Esophagus mucosa (tissue), 1 donor: ENCODE measurements around the gene SREK1IP1. TPM values are rescaled to one million over a fixed set of nuclear protein-coding genes. Genes with fewer than 3 reads are reported as not detected.

Experiments
- ATAC-seq: fragments of 200-7000 bp; cut with Tn5 transposase; one replicate; pipeline ENCODE4 v1.9.1; 2020
- total RNA-seq: library from RNA; stranded (reverse); gene quantifications from one replicate; pipeline ENCODE4 v1.2.4, GENCODE V29; 2023
- donor health status: DM: yes; HTN: yes; CAD: no.

Gene SREK1IP1
- 33.5 TPM for total RNA-seq

DNA sequence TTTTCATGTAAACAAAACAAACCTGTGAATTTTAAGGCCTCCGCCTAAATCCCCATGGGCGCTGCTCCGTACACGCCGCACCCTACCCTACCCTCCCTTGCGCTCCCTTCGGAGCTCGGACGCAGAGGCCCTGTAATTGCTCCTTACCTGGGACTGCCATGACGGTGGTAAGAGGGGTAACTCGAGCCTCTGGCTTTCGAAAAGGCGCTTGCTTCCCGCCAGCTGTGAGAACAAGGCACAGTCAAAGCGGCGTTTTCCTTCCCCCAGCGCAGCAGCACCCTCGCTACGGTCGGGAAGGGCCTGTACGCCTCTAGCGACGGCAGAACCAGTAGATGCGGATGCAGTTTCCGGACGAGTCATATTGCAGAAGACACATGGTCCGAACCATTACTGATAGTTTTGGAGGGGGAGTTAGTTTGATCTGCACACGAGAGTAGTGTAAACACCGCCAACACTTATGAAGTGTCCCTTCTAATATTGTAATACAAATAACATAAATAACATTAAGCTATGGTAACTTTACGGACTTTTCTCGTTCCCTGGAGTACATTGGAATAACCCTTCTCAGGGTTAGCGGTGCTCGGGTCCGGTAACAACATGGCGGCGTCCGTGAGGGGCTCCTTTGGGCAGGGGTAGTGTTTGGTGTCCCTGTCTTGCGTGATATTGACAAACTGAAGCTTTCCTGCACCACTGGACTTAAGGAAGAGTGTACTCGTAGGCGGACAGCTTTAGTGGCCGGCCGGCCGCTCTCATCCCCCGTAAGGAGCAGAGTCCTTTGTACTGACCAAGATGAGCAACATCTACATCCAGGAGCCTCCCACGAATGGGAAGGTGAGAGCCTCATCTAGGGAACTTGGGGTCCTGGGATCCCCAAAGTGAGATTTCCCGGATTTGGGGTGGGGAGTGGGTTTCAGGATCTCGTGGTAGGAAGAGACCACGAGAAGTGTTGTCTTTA lies at the start of gene SREK1IP1, which contains the start of gene CWC27:
SREK1IP1 (minus strand) TSS at position 334 of the 955 bp plus-strand sequence; CDS start at position 160, 174 bp downstream.
CWC27 (plus strand) TSS at position 573 of the 955 bp plus-strand sequence; CDS start at position 790, 217 bp downstream.
- ATAC-seq = peak; percentile 90

DNA sequence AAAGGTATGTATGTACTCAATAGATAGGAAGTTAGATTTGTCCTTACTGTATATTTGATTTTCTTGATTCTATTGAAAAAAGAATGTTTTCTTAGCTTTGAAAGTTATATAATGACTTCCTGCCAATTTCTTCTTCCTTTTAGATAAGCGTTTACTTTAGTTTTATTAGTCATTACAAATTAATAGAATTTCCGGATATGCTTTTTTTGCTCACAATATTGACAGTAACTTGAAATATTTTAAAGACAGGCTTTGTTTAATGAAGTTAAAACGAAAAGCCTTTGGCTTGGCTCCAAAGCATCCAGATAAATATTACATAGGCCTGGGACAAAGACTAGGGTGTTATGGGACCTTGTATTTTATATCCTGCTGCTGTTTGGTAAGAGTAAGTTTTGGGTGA lies 49.8 kb upstream of the SREK1IP1 start:
- ATAC-seq = no peak

DNA sequence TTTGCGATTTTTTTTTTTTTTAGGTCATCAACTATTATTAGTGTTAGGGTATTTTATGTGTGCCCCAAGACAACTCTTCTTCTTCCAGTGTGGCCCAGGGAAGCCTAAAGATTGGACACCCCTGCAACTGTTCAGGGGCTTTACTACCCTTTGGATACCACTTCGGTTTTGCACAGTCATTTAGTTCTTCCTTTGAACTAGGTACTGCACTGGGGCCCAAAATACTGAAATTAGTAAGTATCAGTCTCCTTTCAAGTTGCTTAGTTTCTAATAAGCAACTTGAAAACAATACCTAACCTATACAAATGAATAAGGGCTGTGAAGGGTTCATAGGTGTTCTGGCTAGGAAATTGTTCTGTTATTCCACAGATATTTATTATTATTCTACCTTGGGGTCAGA lies 45.6 kb upstream of the SREK1IP1 start:
- no peak for ATAC-seq

DNA sequence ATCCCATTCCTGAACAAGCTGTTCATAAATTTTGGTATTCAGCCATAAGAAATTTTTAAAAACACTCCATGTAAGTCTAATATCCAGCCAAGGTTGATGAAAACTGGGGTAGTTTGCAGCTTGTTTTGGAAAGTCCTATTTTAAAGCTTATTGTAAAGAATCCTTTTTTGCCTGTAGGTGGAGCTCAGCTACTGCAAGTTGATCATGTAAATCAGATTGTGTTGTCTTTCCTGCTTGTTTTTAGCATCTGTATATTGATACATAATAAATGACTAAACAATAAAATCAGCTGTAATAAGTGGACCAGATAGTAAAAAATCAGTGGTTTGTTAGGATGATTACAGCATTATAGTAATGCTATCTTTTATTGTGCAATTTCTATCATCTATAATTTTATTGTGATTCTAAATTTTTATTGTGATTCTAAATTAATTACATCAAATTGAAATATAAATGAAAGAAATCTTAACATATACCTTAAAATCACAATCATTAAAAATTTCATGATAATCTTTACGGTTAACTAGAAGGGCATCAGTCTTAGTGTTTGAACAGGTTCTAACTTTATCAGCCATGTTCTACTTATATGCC lies 42.7 kb upstream of the SREK1IP1 start:
- ATAC-seq = peak; percentile 39

DNA sequence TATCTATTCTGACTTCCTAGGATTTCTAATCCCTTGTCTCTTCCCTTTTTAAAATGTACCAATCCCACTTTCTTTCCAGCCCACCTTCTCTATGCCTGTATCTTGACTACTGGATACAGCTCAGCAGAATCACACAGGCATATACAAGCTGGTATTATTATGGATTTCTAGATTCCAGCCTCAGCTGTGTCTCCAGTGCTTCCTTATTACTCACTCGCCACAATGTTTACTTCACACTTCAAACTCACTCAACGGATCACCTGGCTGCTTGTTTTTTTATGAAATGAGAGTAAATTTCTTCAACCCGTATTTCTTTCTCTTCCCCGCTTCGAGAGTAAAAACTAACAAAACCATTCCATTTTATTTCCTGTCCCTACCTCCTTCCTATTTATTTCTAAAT lies 39.0 kb upstream of the SREK1IP1 start:
- ATAC-seq = no peak

DNA sequence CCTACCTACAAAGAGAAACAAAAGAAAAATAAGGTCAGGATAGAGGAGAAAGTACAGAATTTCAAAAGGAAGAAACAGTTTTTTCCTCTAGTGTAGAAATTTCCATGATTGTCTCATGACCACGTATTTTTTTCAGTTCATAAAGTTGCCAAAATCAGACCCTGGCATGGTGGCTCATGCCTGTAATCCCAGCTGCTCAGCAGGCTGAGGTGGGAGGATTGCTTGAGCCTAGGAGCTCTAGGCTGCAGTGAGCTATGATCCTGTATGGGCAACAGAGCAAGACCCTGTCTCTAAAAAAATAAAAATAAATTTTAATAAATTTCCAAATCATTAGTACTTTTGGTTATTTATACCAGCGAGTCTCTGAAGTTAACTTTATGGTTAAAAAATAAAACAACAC lies 38.0 kb upstream of the SREK1IP1 start:
- no peak for ATAC-seq

DNA sequence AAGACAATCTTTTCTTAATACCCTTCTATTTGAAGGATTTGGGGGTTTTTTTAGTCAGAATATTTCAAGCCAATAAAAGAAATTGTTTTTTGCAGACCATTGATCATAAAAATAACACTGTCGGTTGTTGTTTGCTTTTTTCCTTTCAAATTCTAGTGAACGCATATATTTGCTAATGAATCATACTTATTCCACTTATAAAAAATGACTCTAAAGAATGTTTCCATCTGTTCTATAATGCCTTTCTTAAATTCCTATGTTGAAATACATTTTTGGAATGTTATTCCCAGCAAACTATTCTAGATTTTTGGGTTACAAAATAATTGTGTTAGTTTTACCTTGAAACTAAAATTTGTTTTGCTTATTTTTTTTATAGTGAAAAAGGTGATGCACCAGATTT lies 32.4 kb upstream of the SREK1IP1 start:
- ATAC-seq = no peak

DNA sequence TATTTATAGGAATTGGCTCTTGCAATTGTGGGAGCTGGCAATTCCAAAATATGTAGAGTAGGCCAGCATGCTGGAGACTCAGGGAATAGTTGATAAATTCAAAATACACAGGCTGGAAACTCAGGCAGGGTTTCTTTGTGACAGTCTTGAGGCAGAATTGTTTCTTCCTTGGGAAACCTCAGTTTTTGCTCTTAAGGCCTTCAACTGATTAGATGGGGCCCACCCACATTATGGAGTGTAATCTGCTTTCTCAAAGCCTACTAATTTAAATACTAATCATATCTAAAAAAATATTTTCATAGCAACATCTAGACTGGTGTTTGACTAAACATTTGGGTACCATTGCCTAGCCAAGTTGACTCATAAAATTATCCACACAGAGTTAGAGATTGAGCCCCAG lies 27.8 kb upstream of the SREK1IP1 start:
- no peak for ATAC-seq

DNA sequence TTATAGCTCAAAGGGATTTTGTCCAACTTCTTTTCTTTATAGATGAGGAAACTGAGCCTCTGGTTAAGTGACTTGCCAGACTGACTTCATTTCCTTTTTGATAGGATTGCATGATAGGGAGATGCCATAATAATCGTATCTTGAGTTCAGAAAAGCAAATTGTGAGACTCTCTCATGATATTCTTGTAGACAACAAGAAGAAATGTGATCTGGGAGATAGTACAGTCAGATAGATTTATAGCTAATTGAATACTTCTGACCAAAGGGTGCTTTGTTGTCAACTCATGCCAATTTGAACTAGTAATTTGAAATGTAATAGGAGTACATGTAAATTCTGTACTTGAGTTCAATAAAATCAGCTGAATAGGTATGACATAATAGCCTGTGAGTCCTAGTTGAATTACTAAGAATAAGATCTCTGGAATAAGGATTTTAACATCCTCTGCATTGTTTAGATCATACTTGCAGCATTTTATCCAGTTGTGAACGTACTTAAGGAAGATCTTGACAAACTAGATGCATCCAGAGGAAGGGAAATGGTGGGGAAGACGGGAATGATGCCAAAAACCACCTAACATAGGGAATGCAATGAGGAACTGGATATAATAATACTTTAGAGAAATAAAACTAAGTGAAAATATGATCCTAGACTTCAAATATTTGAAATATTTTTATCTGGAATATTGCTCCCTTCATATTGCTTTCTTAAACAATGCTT lies 25.7 kb upstream of the SREK1IP1 start:
- ATAC-seq = no peak

DNA sequence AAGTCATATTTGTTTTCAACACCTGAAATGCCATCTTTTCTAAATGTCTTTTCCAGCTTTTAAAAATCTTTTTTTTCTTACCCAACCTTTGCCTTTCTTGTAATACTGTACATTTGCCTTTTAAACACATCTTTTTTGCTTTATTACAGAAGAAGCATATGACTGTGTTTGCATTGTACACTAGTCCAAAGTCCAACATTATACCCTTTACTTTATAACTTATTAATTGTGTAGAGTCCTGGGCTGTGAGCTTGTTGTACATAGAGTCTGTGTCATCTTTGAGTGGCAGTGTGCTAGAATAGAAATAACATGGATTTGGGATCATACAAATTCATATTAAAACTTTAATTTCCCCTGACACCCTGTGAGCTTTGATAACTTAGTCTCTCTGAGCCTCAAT lies 24.0 kb upstream of the SREK1IP1 start:
- ATAC-seq = no peak

DNA sequence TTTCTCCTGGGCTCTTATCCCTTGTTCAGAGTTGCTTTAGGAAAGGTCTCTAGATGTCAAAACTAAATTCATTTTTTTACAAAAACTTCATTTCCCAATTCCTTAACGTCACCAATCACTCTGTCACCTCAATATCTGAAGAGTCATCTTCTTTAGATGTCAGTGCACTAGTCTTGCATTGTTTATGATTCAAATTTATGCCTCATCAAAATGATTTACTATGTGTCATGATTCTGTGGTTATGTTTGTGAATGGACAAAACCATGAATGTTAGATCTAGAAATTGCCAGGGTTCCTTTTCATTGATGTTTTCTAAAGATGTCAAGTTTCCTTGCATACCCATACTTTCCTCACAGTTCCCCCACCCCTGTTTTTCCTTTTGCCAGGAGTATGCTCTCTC lies 21.7 kb upstream of the SREK1IP1 start:
- ATAC-seq = no peak

DNA sequence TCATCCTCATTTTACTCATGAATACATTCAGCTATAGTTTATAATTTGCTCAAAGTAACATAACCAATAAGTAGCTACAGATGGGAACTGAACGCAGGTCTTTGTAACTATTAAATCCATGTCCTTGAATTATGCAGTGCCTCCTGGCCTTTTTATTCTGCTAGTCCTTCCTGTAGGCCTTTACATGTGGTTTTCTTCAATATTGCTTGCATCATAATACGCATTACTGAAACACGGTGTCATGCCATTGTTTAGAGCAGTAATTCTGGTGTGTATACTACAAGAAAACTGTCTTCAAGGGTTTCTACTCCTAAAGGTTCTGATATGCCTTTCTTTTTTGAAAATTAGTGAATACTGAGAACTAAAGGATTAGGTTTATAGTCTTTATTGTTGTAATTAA lies 21.0 kb upstream of the SREK1IP1 start:
- no peak for ATAC-seq

DNA sequence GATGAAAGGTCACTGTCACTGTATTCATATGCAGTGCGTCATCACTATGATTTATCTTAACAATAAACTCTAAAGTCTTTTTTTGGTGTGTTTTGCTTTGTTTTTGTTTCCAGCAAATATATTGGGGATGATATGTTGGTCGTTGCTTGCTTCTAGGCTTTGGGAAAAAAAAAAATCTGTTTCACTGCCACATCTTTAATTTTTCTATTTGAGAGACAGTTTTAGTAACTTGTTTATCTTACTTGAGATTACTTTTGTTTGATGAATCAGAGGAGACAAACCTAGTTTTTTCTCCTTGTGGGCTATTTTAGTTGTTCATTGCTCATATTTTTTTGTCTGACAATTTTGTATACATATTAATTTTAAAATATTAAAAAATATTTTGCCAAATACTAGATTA lies 19.7 kb upstream of the SREK1IP1 start:
- ATAC-seq = no peak

DNA sequence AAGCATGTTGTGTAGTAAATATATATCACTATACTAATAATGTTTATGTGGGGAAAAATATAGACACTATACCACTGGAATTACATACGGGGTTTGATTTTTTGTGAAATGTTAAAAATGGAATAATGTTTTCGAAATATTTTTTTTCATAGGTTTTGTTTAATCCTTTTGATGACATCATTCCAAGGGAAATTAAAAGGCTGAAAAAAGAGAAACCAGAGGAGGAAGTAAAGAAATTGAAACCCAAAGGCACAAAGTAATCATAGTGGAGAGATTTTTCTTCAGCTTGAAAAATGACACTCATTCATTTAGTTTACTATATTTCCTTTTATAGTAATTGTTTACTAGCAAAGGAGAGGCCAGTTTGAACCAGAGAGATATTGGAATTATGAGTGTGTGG lies 17.9 kb upstream of the SREK1IP1 start:
- ATAC-seq = no peak

DNA sequence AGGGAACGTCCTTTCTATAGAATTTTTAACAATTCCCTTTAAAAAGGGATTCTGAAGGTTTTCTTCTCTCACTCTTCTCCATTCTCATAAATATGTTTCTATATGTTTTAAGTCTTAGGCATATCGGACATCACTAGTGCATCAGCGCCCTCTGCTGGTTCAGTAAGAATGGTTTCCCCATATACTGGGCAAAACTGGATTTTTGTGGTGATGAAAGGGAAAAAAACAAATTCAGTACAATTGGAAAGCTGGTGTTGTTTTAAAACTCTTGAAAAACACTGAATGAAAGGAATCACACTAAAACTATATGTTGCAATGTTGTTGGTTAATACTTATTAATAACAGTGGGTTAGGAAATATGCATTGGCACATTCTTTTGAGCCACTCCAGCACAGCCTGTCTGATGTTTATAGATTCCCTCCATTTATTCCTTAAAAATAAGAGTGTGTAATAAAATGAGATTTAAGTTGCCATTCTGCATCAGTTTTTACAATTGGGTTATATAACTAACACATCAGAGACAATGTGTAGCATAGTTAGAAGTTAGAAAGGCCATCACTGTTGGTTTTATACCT lies 16.0 kb upstream of the SREK1IP1 start:
- peak; percentile 73 for ATAC-seq

DNA sequence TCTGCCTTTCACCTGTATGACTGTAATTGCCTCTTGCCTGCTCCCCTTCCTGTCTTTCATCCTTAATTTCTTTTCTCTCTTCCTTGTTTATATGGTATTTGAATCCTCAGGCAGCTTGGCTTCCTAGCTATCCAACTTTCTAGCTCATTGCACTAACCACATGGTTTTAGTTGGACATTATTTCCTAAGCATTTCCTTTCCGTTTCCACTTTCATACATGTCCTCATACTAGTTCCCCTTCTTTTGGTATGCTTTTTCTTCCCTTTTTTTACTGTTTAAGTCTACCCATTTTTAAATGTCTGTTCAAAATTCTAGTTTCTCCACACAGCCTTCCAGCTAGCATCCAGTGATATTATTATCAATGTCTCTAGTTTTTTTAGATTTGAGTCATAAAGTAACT lies 6.8 kb upstream of the SREK1IP1 start:
- no peak for ATAC-seq

DNA sequence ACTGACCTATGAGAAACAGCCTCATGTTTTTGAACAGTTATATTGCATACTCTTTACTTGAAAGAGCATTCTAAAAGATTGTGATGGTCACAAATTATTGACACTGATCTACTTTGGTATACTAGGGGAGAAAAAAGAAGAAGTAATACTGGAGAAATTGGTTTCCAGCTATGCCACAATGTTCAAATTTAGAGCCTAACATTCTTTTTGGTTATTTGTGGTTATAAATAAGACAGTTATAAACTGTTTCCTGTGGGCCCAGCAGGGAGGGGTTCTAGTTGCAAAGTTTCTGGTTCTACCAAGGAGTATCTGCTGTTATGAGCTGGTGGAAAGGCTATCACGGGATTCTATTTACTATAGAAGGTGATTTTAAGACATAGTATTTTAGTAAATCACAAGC lies 5.0 kb upstream of the SREK1IP1 start:
- no peak for ATAC-seq

DNA sequence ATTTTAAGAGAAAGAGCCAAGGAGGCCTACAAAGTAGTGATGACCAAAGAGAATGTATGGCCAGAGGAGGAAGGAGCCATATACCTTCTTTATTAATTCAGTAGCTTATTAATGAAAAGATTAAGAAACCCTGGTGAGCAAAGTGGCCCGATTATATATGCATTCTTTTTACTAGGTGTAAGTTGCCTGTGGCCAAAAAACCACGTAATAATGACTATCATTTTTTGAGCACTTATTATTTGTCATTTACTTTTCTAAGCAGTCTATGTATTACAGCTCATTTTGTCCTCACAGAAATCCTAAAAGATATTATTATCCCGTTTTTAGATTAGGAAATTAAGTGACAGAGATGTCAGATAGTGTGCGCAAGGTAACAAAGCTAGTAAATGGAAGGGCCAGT lies 3.2 kb upstream of the SREK1IP1 start:
- ATAC-seq = no peak

DNA sequence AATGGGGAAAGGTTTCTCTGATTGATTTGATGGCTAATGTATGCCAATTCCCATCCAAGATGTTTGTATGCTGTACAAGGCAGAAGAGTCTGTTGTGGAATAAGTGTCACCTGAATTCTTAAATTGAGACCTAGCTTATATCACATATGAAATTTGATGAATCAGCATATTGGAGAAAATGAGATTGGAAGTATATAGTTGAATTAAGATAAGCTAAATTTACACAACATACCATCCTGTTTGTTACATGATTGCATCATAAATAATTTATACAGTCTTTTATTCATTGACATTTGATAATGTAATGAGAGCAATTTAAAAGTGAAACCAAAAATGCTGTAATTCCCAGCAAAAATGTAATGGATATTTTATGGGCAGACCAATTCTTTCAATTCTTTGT lies 1.4 kb upstream of the SREK1IP1 start:
- ATAC-seq = no peak

DNA sequence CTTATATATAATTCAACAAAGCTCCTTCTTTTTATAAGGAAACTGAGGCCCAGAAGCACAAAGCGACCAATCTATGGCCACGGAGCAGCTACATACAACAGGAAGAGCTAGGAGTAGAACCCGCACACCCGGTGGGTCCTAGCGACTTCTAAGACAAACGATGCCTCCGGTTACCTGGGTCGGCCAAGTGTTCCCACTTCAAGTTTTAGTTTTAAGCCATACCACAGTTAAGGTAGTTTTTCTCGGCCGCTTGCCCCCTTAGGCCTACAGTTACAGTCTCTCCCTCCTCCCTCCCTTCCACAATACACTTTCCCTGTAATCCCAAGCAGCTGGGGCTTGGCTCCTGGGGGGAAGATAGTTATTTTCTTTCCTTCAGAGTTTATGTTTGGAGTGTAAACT lies 533 bp downstream of the SREK1IP1 start:
- peak; percentile 1 for ATAC-seq

DNA sequence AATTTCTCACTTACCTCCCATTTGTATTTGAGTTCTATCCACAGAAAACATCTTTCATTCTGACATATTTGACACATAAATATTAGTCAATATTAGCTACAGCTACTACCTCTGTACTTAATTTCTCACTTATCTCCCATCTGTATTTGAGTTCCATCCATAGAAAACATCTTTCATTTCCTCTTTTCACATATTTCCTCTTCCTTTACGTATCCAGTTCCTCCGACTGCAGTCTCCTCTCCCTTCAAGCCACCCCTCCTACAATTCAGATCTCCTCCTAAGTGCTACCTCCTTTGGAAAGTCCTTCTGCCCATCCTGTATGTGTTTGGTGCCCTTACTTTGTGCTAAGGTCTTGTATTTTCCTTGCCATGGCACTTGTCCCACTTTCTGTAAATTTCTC lies 1.6 kb downstream of the SREK1IP1 start:
- no peak for ATAC-seq

DNA sequence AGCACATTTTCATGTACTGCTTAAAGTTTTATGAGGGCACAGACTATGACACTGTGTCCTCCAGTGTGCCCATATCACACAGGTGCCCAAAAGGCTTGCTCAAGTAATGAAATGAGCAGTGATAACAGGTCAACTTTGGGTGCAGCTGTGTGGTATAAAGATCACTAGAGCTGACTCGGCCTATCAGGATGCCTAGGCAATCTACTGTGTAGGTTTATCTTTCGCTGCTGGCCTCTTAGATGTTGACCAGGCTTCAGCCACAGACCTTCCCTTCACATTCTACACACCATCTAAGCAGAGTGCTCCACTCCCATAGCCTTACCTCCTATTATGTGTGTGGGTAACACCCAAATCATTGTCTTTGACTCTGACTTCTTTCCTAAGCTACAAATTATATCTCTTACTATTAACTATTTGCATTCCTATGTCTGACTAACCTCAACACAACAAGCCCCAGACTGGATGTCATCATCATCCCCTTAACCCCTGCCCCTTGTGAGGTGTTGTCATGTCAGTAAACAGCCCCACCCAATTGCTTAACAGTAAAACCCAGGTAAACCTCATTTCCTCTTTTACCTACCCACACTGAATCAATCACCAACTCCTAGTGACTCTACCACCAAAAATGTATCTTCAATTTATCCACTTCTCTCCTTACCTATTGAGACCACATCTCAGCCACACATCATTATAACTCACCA lies 2.5 kb downstream of the SREK1IP1 start:
- ATAC-seq = peak; percentile 92
